OCI-LY1 (cell line): ENCODE results near the gene GALNT7.

Experiments
- CTCF ChIP-seq: fragments of 200-600 bp; sonication (generic), shearing (Covaris generic); IDR thresholded peaks from 2 replicates; pipeline ENCODE4 v1.5.1; 2017; ENCODE audit warnings: mild to moderate bottlenecking, antibody characterized with exemption, low read length, moderate library complexity, mixed read lengths
- EZH2 ChIP-seq: fragments of 200-600 bp; sonication (generic), shearing (Covaris generic); IDR thresholded peaks from 2 replicates; pipeline ENCODE4 v1.8.0; 2017; ENCODE audit warnings: borderline replicate concordance, mixed run types, mild to moderate bottlenecking, antibody characterized with exemption, low read length, moderate library complexity, mixed read lengths

- no peak for TF ChIP-seq CTCF
- no peak for TF ChIP-seq EZH2
These were observed 177.0 kb downstream of the GALNT7 start for GRCh38 chr4:173345648-173346047.
